Embryonic facial prominence (tissue), 1 donor: ENCODE results near the gene WDFY4.

Source experiments
- DNase-seq: peaks from one replicate; pipeline ENCODE4 v3.0.0-alpha.2; 2016; ENCODE audit errors: extremely low spot score

The WDFY4 gene

DNA sequence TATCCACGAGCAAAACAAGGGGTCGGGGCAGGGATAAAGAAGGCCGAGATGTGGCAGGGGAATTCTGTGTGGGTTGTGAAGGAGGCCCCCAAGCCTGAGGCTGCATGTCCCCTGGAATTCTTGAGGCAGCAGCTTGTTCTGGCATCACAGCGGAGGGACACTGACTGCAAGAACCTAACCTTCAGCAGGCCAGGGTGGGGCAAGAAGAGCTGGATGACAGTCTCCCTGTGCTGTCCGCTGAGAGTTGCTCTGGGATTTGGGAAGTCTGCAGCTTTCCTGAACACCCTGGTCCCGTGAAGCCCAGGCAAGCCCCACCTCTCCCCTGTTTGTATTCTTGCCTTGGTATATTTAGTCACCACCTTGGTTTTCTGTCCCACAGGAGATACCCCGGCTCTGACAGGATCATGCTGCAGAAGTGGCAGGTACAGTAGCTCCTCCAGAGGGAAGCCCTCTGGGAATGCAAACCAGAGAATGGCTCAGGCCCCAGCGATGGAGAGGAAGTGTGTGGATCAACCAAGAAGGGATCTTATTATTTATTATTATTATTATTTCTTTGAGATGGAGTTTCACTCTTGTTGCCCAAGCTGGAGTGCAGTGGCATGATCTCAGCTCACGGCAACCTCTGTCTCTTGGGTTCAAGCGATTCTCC is 256.9 kb downstream of the WDFY4 start:
- no peak for DNase-seq

DNA sequence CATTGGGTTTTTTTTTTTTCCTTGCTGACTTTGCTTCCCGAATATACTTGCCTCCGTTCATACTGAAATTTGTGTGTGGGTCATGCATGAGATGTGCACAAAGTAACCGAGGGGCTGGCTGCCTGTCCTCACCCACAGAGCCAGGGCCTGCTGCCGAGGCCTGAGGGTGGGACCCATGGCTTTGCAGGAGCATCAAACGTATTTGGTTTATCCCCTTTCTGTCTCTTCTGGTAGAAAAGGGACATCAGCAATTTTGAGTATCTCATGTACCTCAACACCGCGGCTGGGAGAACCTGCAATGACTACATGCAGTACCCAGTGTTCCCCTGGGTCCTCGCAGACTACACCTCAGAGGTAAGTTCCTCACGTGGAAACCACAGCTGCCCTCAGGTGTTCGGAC is 258.4 kb downstream of the WDFY4 start:
- no peak for DNase-seq

GRCh38 chr10:48944171-48944570 is 259.5 kb downstream of the WDFY4 start:
- DNase-seq, result no peak

GRCh38 chr10:48945441-48946130 is 260.9 kb downstream of the WDFY4 start:
- no peak for DNase-seq

DNA sequence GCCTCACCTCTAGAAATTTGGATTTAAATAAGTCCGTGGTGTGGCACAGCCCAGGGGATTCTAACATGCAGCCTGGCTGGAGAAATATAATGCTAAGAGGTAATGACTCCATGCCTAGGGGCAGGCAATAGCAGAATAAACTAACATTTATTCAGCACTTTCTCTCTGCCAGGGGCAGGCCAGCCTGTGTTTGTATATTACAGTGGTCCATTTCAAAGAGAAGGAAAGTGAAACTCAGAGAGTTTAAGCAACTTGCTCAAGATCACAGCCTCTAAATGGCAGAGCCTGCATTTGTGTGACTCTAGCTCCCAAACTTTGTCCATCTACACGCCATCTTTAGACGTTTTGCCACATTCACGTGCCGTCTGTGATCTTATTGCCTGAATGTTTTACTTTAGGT is 261.7 kb downstream of the WDFY4 start:
- no peak for DNase-seq

- DNase-seq, result no peak
Measured at GRCh38 chr10:48946891-48947500, 262.3 kb downstream of the WDFY4 start.

GRCh38 chr10:48947690-48948469 is 263.2 kb downstream of the WDFY4 start:
- DNase-seq, result no peak

- DNase-seq, result no peak
Measured at GRCh38 chr10:48948470-48949037, 263.9 kb downstream of the WDFY4 start.

DNA sequence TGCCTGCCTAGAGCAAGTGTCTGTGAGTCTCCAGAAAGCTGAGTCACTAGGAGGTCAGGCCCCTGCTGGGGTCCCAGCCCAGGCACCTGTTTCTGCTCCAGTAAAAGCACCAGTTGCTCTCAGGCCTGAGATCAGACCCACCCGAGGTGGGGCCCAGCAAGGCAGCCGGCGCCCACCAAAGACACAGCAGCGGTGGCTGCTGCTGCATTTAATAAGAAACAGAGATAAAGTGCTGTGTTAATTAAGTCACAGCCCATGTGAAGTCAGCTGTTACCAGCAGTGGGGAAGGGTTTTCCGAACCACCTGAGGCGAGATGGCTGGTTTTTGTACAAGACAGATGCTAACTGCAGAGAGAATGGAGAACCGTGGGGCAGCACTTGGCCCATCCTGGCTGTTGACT is 267.0 kb downstream of the WDFY4 start:
- DNase-seq, result no peak

DNA sequence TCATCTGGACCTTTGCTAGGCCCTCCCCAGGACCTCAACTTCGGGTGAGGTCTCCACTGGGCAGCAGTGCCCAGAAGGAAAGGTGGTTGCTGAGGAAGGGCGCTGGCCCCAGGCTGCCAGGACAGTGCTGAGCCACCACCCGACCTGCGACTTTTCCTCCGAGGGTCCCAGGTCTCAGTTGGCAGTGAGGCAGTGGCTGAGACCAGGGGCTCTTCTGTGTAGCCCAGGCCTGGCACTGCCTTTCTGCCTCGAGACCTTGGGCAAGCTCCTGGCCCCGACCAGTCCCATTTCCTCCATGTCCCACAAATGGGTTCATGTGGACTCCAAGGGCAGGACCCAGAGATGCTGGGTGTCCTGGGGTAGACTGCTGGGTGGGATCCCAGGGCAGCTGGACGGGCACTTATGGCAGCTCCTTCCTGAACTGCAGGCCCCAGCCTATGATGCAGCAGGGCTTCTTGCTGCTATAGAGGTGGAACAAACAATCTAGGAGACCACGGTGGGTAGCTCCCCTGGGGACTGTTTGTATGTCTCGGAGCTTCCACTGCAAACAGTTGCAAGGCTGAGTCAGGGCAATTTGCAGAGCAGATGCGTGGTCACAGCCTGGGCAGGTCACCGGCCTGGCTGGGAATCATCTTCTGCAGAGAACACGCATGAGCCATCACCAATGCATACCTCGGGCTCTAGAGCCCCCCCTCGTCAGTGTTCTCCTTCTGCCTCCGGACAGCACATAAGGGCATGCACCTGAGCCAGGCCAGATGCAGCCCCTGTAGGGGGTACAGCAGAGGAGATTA is 272.9 kb downstream of the WDFY4 start:
- no peak for DNase-seq

DNA sequence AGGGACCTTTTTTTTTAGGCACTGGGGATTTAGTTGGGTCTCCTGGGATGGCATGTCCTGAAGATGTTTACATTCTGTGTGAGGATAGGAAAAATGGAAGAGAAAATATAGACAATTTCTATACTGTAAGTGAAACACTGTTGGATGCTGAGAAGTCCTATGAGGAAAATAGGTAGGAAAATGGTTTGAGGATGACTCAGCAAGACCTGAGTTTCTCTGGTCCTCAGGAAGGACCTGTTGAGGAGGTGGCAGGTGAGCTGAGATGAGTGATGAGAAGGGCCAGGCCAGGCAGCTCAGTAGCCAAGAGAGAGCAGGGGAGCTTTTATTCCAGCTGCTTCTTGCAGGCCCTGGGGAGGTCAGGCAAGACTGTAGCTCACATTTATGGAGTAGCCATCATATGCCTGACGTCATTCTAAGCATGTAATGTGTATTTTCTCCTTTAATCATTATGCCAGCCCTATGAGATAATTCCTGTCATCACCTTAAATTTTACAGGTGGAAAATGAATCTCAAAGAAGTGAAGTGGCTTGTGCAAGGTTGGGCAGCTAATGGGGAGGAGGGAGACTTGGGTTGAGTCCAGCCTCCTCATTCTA is 274.0 kb downstream of the WDFY4 start:
- no peak for DNase-seq

DNA sequence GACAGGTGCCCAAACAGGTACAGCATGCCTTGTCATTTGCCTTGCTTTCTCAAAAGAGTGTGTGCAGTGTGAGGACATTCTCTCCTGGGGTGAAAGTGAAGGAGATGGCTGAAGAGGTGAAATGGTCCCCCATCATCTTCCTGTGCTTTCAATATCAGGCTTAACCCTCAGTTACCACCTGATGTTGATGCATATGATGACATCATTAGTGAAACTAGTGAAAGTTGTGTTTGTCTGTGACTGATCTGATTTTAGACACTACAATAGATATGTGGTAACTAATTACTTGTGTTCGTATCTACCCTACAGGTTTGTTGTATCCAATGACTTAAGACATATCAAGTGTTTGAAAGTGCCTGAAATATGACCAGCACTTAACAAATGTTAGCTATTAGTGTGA is 279.4 kb downstream of the WDFY4 start:
- DNase-seq, result no peak

DNA sequence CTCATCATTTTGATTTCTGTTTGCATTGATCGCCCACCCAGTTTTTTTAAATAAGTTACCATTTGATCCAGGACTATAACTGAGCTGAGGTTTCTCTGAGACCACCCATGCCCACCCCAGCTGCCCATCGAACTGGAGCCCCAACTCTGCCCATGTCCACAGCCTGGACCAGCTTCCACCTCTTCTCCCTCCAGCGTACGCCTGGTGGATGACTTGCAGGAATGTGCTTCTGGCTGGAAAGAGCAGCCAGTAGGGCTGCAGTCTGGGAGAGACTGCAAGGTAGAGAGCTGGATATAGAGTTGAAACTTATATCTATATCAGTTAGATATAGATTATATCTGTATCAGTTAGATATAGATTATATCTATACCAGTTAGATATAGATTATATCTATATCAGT is 280.8 kb downstream of the WDFY4 start:
- no peak for DNase-seq

- DNase-seq, result no peak
Measured at GRCh38 chr10:48968036-48968435, 283.4 kb downstream of the WDFY4 start.

DNA sequence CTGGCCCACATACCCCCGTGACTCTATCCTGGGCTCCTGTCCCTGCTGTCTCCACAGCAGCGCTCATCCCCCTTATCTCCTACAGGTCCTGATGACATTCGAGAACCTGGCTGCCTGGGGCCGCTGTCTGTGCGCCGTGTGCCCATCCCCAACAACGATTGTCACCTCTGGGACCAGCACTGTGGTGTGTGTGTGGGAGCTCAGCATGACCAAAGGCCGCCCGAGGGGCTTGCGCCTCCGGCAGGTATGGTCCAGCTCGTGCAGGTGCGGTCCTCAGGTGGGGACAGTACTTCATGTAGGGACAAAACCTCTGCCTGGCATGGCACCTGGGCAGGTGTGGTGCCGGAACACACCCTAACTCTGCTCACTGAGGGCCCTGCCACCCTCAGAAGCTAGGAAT is 285.4 kb downstream of the WDFY4 start:
- no peak for DNase-seq

DNA sequence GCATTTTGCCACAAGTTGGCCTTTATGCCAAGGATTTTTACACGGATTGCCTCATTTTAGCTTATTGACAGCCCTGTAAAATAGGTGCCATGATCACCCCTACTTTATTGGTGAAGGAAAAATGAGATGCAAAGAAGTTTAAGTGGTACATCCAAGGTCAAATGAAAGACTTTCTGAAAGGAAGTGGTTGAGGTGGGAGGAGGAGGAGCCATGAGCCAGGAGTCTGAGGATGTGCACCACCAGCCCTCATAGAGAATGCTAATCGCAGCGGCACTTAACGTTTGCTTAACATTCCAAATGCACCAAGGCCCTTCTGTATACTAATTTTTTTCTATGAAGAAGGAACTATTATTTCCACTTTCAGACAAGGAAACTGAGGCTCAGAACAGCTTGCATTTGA is 286.0 kb downstream of the WDFY4 start:
- no peak for DNase-seq

- no peak for DNase-seq
Measured at GRCh38 chr10:48973065-48973464, 288.4 kb downstream of the WDFY4 start.

- DNase-seq, result no peak
Measured at GRCh38 chr10:48974510-48975156, 290.0 kb downstream of the WDFY4 start.

DNA sequence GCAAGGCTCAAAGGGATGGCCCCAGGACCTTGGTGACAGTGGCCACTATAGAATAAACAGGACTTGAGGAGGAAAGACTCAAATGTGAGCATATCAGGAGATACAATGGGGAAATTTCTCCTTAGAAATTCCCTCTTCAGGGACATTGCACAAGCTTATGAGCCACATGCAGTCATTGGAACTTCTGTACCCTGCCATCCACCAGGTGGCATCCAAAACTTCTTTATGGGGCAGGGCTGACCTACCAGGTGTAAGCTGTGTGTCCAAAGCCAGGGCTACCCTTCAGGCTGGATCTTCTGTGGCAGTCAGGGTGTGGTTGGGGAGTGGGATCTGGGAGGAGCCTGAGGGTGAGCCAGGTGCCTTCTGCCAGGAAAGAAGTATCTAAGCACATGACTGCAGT is 291.5 kb downstream of the WDFY4 start:
- DNase-seq, result no peak

GRCh38 chr10:48978318-48978717 is 293.6 kb downstream of the WDFY4 start:
- no peak for DNase-seq
